ENCODE data around the gene RAB4A.

Gene RAB4A

DNA sequence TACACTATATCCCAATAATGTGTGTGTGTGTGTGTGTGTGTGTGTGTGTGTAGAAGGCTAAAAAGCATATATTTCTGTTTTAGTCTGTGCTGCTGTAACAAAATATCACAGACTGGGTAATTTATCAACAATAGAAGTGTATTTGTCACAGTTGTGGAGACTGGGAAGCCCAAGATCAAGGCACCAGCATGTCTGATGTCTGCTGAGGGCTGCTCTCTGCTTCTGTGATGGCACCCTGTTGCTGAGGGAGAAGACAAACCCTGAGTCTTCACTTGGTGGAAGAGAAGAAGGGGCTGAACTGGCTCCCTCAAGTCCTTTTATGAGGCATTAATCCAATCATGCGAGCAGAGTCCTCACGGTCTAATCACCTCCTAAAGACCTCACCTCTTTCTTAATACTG is 23.0 kb upstream of the RAB4A start:
- no peak for DNase-seq

DNA sequence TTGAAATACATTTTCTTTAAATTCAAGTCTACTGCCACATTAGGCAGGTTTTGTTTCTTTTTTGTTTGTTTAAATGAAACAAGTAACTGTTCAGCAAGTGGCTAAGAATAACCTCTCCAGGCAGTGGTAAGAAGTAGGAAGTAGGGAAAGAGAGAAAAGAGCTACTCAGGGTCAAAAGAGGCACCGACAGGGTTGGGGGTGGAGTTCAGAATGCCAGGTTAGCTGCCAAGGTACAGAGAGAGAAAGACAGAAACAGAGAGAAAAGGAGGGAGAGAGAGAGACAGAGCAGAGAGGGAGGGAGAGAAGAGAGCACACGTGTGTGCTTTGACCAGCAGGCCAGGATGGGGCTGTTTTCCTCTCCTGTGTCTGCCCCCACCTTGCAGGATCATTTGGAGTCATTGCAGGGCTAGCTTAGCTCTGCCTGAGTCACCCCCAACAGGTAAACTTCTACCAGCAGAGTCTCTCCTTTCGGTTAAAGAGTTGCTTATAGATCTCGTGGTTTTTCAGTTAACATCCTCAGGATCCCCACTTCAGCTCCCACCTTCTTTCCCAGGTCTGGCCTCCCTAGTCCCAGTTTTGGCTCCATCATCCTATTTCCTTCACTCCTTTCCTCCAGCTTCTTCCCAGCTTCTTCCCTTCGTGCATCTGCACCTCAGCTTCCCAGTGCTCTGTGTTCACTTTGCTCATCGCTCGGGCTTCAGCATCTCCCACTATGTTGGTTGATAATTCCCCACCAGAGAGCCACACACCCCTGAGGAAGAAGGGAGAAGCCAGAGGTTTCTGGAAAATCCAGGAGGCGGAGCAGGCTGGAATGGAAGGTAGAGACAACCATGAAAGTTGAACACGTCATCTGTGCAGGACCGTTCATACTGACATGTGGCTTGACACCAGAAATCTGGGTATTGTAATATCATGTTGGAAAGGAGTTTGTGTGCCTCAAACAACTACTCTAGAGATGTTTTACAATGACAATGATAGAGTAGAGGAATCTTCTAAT is 21.8 kb upstream of the RAB4A start:
- DNase-seq, result no peak

DNA sequence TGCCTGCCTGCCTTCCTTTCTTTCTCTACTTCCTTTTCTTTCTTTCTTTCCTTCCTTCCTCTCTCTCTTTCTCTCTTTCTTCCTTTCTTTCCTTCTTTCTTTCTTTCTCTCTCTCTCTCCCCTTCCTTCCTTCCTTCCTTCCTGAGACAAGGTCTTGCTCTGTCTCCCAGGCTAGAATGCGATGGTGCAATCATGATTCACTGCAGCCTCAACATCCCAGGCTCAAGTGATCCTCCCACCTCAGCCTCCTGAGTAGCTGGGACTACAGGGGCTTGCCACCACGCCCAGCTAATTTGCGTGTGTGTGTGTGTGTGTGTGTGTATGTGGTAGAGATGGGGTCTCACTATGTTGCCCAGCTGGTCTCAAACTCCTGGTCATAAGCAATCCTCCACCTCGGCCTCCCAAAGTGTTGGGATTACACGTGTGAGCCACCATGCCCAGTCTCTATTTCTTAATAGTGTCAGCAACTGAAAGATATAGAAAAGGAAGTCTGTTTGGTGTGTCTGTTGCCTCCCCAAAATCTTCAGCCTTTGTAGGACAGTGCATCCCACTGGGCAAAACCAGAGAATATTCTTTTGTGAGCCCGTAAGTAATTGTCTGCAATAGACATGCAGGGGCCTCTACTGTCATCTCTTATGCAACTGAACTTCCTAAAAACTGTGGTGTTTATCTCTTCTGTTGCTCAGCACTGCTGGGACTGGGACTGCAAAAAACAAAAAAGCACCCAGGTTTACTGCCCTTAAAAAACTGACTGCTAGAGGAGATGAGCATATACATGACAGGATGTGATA is 20.9 kb upstream of the RAB4A start:
- DNase-seq, result no peak

DNA sequence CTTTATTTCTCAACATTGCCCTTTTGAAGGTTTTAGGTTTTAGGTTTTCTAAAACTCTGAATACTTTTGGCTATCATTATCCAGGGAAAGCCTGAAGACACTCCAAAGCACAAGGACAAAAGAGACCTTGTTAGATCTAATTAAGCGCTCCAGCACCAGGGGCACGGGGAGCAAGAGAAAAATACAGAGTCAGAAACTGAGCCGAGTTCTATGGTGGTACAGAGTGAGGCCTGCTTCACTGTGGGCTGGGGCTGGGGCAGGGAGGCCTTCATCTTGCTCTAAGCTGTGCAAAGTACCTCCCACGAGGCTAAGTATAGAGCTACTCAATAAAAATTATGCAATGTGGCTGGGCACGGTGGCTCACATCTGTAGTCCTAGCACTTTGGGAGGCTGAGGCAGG is 19.7 kb upstream of the RAB4A start:
- DNase-seq, result peak; percentile 64

DNA sequence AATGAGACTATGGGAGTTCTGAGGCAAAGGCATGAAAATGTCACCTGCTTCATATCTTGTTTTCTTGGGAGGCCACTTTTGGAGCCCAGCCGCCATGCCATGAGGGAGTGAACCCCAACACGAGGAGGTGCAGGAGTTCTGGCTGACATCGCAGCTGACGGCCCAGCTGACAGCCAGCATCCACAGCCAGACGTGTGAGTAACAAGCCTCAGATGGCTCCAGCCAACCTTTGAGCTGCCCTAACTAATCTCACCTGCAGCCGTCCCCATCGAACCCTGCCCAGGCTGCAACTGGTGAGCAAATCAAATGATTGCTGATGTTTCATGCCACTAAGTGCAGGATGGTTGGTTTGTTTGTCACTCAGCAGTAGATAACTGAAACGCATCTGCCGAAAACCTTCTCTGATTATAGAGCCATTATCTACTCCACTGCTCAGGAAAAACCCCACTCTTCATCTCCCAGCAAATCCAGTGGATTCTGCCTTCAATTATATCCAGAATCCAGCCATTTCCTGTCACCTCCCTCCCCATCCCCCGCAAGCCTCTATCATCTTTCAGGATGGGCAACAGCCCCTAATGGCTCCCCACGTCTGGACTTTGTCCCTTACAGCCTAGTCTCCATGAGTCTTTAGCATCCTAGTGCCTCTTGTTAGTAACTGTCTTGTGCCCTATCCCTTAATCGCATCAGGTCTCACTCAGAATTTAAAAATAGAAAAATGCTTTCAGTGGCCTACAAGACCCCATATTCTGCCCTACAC is 18.5 kb upstream of the RAB4A start:
- no peak for DNase-seq

DNA sequence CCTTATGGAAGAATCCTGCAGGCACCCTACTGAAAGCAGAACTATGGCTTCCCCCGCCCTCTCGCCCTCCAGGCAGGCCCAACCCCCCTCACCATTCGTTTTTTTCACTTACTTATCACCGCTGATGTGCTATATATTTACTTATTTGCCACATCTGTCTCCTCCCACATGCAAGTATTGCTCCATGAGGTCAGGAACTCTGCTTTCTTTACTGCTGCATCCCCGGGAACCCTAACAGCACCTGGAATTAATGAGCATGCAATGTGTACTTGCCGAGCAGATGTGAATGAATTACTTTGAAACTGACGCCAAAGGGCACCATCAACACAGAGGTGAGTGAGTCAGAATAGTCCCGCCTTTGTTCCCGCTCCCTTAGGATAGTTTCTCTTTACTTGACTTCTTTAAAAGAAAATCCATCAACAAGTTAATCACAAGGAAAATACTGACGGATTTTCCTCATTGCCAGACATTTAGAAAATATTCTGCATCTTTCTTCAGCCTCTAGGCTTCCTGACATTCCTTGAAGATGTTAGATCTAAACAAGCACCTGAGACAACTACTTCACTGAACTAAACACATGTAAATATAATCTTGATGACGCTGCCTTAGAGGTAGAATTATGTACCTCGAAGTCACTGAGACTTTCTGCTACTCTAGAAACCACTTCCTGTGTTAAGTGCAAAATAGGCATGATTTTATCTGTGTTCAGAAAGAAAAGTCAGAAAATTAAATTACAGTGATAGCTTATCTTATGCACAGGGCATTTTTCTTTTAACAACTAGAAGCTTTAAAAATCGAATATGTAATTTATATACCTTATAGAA is 17.5 kb upstream of the RAB4A start:
- DNase-seq, result peak; percentile 35

DNA sequence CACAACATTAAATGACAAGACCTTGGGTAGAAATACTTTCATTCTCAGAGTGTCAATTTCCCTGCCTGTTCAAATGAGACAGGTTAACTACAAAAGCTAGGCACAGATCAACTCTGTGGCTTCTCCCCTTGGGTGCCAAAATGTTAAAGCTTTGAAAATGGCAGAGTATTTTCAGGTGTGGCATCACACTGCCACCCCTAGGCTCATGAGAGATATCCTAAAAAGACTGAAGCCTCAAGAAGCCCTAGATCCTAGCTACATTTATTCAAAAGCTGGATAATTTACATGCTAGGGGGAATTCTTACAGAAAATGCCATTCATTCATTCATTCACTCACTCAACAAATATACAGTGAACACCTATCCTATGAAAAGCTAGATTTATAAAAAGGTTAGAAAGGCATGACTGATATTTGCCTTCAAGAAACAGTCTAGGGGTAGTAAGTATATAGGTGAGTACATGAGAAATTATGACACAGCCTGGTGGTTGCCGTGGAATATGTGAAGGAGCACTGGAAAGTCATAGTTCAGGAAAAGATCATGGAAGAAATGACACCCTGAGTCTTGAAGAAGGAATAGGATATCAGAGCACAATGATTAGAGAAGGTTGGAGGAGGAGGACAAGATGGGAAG is 15.9 kb upstream of the RAB4A start:
- DNase-seq, result peak; percentile 52

DNA sequence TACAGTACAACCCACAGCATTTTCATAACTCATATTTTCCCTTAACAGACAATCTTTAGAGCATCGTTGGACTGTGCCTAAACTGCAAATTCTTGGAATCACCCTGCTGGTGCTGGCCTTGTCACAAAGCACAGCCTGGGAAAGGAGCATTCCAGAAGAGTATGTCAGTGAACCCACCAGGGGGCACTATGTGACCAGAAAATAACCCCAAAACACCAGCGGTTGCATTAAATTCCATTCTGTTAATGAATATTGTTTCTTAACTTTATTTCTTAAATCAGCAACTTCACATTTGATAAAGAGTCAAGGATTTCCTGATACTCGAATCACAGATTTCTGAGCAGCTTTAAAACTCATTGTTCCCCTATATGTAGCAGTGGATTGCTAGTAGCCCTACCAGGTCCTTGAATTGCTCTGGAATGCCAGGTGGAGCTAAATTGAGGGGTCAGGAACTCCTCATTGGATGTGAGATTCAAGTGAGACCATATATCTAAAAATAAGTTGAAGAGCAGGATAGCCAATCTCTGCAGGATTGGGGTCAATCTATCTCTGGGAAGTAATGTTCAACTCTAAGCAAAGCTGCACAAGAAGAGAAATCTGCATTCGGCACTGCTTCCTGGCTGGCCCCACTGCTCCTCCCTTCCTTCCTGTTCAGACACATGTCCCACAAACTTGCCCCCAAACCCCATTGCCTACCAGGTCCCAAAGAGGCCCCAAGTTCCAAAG is 12.7 kb upstream of the RAB4A start:
- DNase-seq, result peak; percentile 89

DNA sequence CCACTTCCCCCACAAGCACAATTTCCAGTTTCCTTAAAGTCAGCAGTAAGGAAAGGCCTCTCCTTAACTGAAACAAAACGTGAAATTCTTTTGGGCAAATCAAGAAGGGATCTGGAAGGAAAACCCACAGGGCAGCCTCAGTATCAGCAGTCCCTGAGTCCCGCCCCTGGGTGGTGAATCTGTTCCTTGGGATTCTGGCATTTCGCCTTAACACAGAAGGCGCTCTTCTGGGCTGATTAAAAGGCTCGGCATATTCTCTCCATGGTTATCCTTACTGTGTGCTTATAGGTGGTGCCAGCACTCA is 12.2 kb upstream of the RAB4A start:
- DNase-seq, result no peak

DNA sequence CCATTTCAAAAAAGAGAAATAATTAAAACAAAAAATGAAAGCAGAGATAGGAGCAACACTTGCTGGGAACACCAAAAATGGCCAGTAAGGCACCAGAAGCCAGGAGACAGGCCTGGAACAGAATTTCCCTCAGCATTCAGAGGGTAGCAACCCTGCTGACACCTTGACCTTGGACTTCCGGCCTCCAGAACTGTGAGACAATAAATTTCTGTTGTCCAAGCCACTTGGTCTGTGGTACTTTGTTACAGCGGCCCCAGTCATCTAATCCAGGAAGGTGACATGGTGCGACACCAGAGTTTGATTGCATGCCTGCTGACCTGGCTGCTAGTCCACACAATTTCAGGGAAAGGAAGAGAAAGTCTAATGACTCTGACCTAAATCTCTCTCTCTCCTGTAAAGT is 10.6 kb upstream of the RAB4A start:
- no peak for DNase-seq

DNA sequence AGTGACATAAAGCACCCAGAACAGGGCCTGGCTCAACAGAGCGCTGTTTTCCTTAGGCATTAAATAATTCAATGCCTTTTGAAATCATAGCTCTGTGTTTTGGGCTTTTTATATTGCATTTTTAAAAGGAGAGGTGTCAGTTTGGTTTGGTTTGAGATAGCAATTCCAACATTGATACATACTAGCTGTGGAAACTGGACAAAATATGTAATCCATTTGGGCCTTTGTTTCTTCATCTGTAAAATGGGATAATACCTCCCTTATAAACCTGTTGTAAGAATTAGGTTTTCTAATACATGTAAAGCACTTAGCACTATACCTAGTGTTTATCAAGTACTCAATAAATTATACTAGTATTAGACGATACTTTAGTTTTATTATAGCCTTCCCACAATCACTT is 8.7 kb upstream of the RAB4A start:
- no peak for DNase-seq

DNA sequence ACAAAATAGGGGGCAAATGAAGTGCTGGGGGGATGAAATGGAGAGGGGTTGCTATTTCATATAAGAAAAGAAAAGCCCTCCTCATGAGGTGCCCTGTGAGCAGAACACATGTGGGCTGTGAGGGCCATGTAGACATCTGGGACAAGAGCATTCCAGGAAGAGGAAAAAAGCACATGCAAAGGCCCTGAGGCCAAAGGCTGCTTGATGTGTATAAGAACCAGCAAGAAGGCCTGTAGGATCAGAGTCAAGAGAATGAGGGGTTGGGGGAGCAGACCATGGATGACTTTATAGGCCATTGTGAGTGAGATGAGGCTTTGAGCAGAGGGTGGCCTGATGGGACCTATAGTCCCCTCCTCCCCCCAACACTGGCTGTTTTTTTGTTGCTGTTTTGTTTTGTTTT is 7.7 kb upstream of the RAB4A start:
- DNase-seq, result no peak

DNA sequence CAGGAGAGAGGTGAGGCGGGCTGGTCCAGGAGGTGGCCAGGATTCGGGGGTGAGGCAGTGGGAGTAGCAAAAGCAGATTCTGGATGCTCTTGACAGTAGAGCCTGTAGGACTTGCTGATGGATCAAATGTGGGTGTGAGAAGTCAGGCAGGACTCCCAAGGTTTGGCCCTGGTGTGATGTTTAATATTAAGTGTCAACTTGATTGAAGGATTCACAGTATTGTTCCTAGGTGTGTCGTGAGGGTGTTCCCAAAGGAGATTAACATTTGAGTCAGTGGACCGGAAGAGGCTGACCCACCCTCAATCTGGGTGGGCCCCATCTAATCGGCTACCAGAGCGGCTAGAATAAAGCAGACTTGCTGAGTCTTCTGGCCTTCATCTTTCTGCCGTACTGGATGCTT is 6.8 kb upstream of the RAB4A start:
- no peak for DNase-seq

DNA sequence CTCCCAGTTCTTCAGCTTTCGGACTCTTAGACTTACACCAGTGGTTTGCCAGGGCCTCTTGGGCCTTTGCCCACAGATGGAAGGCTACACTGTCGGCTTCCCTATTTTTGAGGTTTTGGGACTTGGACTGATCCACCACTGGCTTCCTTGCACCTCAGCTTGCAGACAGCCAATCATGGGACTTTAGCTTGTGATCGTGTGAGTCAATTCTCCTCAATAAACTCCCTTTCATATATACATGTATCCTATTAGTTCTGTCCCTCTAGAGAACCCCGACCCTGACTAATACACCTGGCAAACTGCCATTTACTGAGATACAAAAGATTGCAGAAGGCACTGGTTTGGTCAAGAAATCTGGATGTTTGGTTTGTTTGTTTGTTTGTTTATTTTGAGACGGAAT is 6.4 kb upstream of the RAB4A start:
- no peak for DNase-seq

DNA sequence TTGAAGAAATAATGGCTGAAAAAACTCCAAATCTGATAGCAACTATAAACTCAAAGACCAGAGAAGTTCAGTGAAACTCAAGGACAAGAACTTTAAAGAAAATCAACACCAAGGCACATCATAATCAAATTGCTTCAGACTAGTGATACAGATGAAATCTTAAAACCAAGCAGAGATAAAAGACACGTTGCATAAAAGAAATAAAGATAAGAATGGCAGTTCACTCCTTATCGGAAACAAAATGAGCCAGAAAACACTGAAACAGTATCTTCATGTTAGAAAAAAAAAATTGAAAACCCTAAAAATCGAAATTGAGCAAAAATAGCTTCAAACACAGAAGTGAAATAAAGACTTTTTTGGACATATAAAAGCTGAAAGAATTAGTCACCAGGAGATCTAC is 4.6 kb upstream of the RAB4A start:
- no peak for DNase-seq

DNA sequence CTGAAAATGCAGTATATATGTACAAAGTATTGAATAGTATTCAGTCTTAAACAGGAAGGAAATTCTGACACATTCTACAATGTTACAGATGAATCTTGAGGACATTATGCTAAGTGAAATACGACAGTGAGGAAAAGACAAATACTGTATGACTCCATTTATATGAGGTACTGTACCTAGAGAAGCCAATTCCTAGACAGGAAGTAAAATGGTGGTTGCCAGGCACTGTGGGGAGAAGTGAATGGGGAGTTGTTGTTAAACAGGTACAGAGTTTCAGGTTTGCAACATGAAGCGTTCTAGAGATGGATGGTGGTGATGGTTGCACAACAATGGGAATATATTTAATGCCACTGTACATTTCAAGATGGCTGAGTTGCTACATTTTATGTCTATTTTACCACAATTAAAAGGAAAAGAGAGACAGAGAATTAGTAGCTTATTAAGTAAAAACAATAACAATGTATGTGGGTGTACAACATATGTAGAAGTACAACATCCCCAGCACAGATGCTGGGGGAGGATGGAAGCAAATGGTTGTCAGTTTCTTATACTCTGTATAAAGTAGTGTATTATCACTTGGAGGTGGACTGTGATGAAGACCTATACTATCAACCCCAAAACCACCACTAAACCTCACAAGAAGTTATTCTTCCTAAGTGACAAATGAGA is 3.9 kb upstream of the RAB4A start:
- no peak for DNase-seq

DNA sequence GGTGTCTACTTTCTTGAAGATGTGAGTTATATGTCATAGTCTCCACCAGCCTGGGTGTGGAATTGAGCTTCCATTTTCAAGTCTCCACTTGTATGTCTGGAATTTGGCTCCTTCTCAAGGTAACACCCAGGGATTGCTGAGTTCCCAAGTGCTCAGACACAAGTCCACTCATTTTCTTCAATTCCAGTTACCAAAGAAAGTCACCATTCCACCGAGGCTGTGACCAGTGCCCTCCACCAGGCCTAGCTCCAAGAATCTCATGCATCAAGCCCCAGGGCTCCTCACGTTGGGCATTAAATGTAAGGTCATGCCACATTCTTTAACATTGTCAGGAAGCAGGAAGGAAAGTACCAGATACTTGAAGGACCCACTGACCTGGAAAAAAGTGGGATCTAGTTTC is 2.4 kb upstream of the RAB4A start:
- no peak for DNase-seq

DNA sequence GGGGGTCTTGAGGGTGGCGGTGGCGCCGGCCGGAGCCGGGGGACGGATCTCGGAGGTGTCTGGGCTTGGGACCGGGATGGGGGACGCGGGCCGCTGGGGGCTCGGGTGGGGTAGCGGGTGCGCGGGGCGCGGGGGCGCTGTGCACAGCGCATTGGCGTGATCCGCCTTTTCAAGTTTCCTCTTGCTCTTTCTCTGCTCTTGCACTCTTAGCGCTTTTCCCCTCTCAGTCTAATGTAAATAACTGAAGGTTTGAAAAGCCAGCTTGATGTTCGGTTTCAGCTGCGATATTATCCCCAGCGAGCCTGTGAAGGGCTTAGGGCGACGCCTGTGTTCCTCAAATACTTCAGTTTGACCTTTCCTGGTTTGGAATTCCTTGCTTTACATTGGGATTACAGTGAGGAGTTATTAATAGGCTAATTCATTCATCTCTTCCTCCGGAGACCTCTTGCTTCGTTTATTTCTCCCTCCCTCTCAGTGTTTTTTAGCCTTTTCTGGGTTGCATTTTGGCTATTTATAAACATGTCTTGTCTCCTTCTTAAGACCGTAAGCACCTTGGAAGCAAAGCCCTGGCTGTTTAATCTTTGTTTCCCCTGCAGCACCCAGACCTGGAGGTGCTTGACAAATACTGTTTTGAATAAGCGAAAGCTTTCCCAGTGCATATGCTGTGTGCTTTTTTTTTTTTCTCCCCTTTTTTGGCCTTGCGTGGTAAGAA is 693 bp downstream of the RAB4A start:
- DNase-seq, result peak; percentile 78

DNA sequence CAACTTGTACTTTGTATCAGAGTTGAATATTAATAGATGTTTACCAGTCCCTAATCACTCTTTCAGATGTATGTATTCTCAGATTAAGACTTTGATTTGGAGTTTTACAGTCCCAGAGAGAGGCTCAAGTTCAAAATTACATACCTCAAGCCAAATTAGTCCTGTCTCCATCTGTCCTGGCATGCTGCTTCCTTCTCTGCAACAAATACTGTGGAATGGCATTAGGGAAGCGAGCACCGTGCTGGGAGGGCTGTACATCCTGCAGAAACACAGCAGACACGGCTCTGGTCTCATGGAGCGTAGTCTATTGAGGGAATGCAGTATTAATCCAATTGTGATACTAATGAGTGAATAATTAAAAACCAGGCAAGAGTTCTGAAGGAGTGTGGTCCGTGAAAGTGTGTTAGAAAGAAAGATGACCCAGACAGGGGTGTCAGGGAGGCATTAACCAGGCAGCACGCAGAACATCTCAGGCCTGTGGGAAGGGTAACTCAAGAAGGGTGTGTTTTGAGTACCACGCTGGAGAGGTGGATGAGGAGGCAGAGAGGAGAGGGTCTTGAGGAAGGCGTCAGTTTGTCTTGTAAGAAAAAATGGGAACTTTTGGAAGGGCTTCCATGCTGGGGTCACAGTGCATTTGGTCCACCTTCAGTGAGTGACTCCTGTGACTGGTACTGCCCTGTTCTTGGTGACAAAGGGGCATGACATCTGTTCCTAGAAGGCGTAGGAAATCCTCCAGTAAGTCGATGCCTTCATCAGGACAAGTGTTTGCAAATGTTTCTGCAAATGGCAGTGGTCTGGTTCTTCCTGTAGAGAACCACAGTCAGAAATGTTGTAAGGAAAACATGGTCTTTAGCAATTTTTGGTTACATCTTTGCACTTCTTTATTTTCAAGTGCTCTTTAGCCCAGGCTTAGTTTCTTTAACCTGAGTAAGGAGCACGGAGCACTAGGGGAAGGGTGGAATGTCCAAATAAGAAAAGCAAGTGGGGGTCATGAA is 1.6 kb downstream of the RAB4A start:
- no peak for DNase-seq

Measured in eye (tissue), 1 donor.